HCT116 (cell line): ENCODE measurements around the gene POLR1A. TPM values are rescaled to one million over a fixed set of nuclear protein-coding genes. Genes with fewer than 3 reads are reported as not detected.

Source experiments
- ATAC-seq: fragments of 200-7000 bp; cut with Tn5 transposase; 2 replicates; pipeline ENCODE4 v1.9.1; 2020; ENCODE audit warnings: mild to moderate bottlenecking, moderate library complexity
- BruUV-seq: library from RNA; stranded (reverse); fragments of 400-500 nt; replicated peaks from 2 replicates; lab custom pipeline; 2021; lab: Mats Ljungman, UMichigan
- CTCF ChIA-PET: fragments of 300-600 bp; sonication (Branson Sonifier 250); formaldehyde crosslinking; loops from one replicate; lab custom pipeline; 2021; ENCODE audit warnings: antibody characterized with exemption; lab: Charles Lee
- POLR2A ChIA-PET: fragments of 300-600, 350-600 bp; sonication (Branson Sonifier 250); formaldehyde crosslinking; loops from one replicate; lab custom pipeline; 2021; ENCODE audit warnings: antibody characterized with exemption; lab: Charles Lee
- RAD21 ChIA-PET, 2 experiments: fragments of 300-600 bp; sonication (Branson Sonifier 250); formaldehyde crosslinking; loops; one replicate each; lab custom pipeline; 2023; ENCODE audit warnings: low total read pairs in 2 of 2; ENCODE audit not compliant: uncharacterized antibody in 2 of 2, unreplicated experiment in 2 of 2, low non-redundant PET in 1 of 2; lab: Charles Lee
- DNase-seq: peaks from one replicate; pipeline ENCODE4 v3.0.0-alpha.2; 2010; ENCODE audit warnings: low read depth, low spot score
- H2AFZ ChIP-seq: fragments of 200-600 bp; shearing (Covaris generic), sonication (generic); 2 replicates; pipeline ENCODE4 v1.6.1; 2017; ENCODE audit warnings: low read depth, mixed run types, mixed read lengths, antibody characterized with exemption, low read length; ENCODE audit not compliant: poor library complexity, severe bottlenecking
- H3K27ac ChIP-seq: 2 replicates; pipeline ENCODE4 v1.5.1; 2012; ENCODE audit warnings: low read depth, low read length
- H3K27me3 ChIP-seq: fragments of 200-600 bp; sonication (generic); 2 replicates; pipeline ENCODE4 v1.6.1; 2016; ENCODE audit warnings: mixed run types, low read length, mixed read lengths; ENCODE audit not compliant: insufficient read depth
- H3K36me3 ChIP-seq, 2 experiments: fragments of 200-500 bp in 1 of 2; fragments of 200-600 bp in 1 of 2; sonication (Bioruptor generic) in 1 of 2; sonication (generic) in 1 of 2; 2 replicates each; pipeline versions ENCODE4 v1.5.1 to v1.6.1; 2014 to 2016; ENCODE audit warnings: low read length in 2 of 2, inconsistent platforms in 1 of 2, mixed read lengths in 1 of 2, mixed run types in 1 of 2; ENCODE audit not compliant: insufficient read depth in 2 of 2, control insufficient read depth in 1 of 2
- H3K4me1 ChIP-seq, 2 experiments: fragments of 200-600 bp in 1 of 2; sonication (generic) in 1 of 2; 2 replicates each; pipeline versions ENCODE4 v1.5.1 to v1.6.1; 2012 to 2017; ENCODE audit warnings: low read length in 2 of 2, inconsistent platforms in 1 of 2, mild to moderate bottlenecking in 1 of 2, mixed read lengths in 1 of 2, mixed run types in 1 of 2, moderate library complexity in 1 of 2; ENCODE audit not compliant: insufficient read depth in 2 of 2, control insufficient read depth in 1 of 2
- H3K4me2 ChIP-seq: fragments of 200-600 bp; sonication (generic); 2 replicates; pipeline ENCODE4 v1.6.1; 2017; ENCODE audit warnings: mixed run types, low read length, mixed read lengths
- H3K4me3 ChIP-seq, 2 experiments: fragments of 200-600 bp in 1 of 2; sonication (generic) in 1 of 2; replicated peaks in 1 of 2; 2 replicates each; pipeline ENCODE4 v1.5.1; 2011 to 2016; ENCODE audit warnings: low read length in 2 of 2, control low read depth in 1 of 2, low read depth in 1 of 2, mild to moderate bottlenecking in 1 of 2, mixed read lengths in 1 of 2, mixed run types in 1 of 2
- H3K79me2 ChIP-seq: fragments of 200-600 bp; sonication (generic); 2 replicates; pipeline ENCODE4 v1.6.1; 2017; ENCODE audit warnings: mild to moderate bottlenecking, mixed run types, low read length, moderate library complexity, mixed read lengths; ENCODE audit not compliant: insufficient read depth
- H3K9ac ChIP-seq: fragments of 200-600 bp; sonication (generic); 2 replicates; pipeline ENCODE4 v1.6.1; 2016; ENCODE audit warnings: low read length, mixed read lengths
- H3K9me2 ChIP-seq: fragments of 200-600 bp; sonication (generic), shearing (Covaris generic); 2 replicates; pipeline ENCODE4 v1.6.1; 2017; ENCODE audit warnings: mixed run types, mild to moderate bottlenecking, moderate library complexity; ENCODE audit not compliant: insufficient read depth
- H3K9me3 ChIP-seq, 2 experiments: fragments of 200-500 bp in 1 of 2; fragments of 200-600 bp in 1 of 2; sonication (Bioruptor generic) in 1 of 2; sonication (generic) in 1 of 2; 2 replicates each; pipeline ENCODE4 v1.6.1; 2014 to 2017; ENCODE audit warnings: low read length in 2 of 2, mixed read lengths in 2 of 2, inconsistent platforms in 1 of 2, low read depth in 1 of 2, mild to moderate bottlenecking in 1 of 2, mixed run types in 1 of 2, moderate library complexity in 1 of 2; ENCODE audit not compliant: control insufficient read depth in 1 of 2, insufficient read depth in 1 of 2
- H4K20me1 ChIP-seq: fragments of 200-600 bp; sonication (generic), shearing (Covaris generic); 2 replicates; pipeline ENCODE4 v1.6.1; 2017; ENCODE audit warnings: mixed run types, mild to moderate bottlenecking, moderate library complexity; ENCODE audit not compliant: insufficient read depth
- CBX3 ChIP-seq: IDR thresholded peaks from 2 replicates; pipeline ENCODE4 v1.6.1; 2012; ENCODE audit warnings: low read depth
- CEBPB ChIP-seq: IDR thresholded peaks from 2 replicates; pipeline ENCODE4 v1.6.1; 2012; ENCODE audit warnings: low read depth
- EZH2phosphoT487 ChIP-seq: fragments of 200-600 bp; IDR thresholded peaks from 2 replicates; pipeline ENCODE4 v1.6.1; 2018; ENCODE audit warnings: antibody characterized with exemption, borderline replicate concordance
- FOSL1 ChIP-seq: IDR thresholded peaks from 2 replicates; pipeline ENCODE4 v1.6.1; 2012; ENCODE audit warnings: low read depth
- JUND ChIP-seq: IDR thresholded peaks from 2 replicates; pipeline ENCODE4 v1.6.1; 2012
- SRF ChIP-seq: IDR thresholded peaks from 2 replicates; pipeline ENCODE4 v1.6.1; 2012; ENCODE audit warnings: low read depth
- TCF7L2 ChIP-seq: IDR thresholded peaks from 2 replicates; pipeline ENCODE4 v1.7.0; 2011; ENCODE audit warnings: borderline replicate concordance, inconsistent platforms; ENCODE audit not compliant: insufficient read depth, insufficient read length; ENCODE audit errors: extremely low read depth
- ZNF274 ChIP-seq: fragments of 200-500 bp; sonication (Bioruptor generic); IDR thresholded peaks from 2 replicates; pipeline ENCODE4 v1.6.1; 2014; ENCODE audit warnings: mild to moderate bottlenecking, low read depth, low read length, inconsistent platforms
- intact Hi-C: fragments of 100-400 bp; cut with micrococcal nuclease; formaldehyde crosslinking; loops from 2 replicates; pipeline ENCODE4 v1.10.0; 2022
- total RNA-seq: library from RNA; stranded (reverse); gene quantifications from one replicate; pipeline ENCODE4 v1.2.1, GENCODE V29; 2021; ENCODE audit not compliant: unreplicated experiment
- TF ChIP-seq, protein P1 (sequence below): IDR thresholded peaks from 2 replicates; pipeline ENCODE4 v1.6.1; 2011; ENCODE audit warnings: mild to moderate bottlenecking, low read length, moderate library complexity; ENCODE audit not compliant: insufficient replicate concordance; ENCODE audit errors: extremely low read depth
- TF ChIP-seq, protein P2 (sequence below), 3 experiments: fragments of 200-600 bp in 1 of 3; sonication (generic) in 1 of 3; IDR thresholded peaks in 2 of 3; conservative IDR thresholded peaks in 1 of 3; 2 replicates each; pipeline ENCODE4 v1.5.1; 2012 to 2017; ENCODE audit warnings: low read depth in 2 of 3, low read length in 2 of 3, antibody characterized with exemption in 1 of 3, borderline replicate concordance in 1 of 3, control low read depth in 1 of 3, mild to moderate bottlenecking in 1 of 3, mixed read lengths in 1 of 3, mixed run types in 1 of 3, moderate library complexity in 1 of 3; ENCODE audit not compliant: insufficient read depth in 1 of 3
- TF ChIP-seq, protein P3 (sequence below): IDR thresholded peaks from 2 replicates; pipeline ENCODE4 v1.6.1; 2012; ENCODE audit warnings: low read depth

POLR1A gene
- total RNA-seq, 1 experiment from 2014 or later, result 46.6 TPM

DNA sequence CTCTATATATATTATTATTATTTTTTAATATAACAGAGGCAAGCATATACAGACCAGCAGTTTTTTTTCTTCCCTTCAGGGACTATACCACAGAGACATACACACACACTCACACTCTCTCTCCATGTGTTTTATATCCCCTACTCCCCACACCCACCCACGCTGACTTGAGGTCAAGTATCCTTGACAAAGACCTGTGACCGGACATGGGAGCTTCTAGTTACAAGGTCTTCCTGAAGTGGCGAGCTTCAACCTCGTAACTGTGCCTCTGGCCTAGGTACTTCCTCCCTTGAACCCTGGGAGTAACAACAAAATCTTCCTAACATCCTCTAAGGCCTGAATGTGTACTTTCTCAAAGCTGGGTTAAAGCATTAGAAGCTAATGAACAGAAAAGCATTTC is 52.5 kb downstream of the POLR1A start:
- peaks cover 42 to 43% of the 10 kb centered on the region in 2 experiments; a peak in 3 of 4 replicates for H3K36me3 ChIP-seq
- POLR2A ChIA-PET, result no interaction called here

More for the DNA sequence above, 52.5 kb downstream of the POLR1A start:
- H3K27ac ChIP-seq, result no peak overlapping the region
- no peak overlapping the region for H2AFZ ChIP-seq
- H3K27me3 ChIP-seq, result no peaks in the 10 kb centered on the region
- H3K79me2 ChIP-seq, result no peaks in the 10 kb centered on the region
- BruUV-seq, result no TSS peak
- no peaks in the 10 kb centered on the region for H3K9me3 ChIP-seq
- RAD21 ChIA-PET, result no interaction called here
- intact Hi-C loops, result no loop called here
- DNase-seq, result no peak
- ATAC-seq, result no peak
- H4K20me1 ChIP-seq, result no peaks in the 10 kb centered on the region
- no peaks in the 10 kb centered on the region for H3K9me2 ChIP-seq
- no peaks in the 10 kb centered on the region for H3K4me1 ChIP-seq
- CTCF ChIA-PET, result no interaction called here
- no peak overlapping the region for H3K9ac ChIP-seq
- H3K4me3 ChIP-seq, result no peak overlapping the region
- TF ChIP-seq SRF (no peak), TCF7L2 (no peak), CEBPB (no peak), EZH2phosphoT487 (no peak), JUND (no peak), CBX3 (no peak), ZNF274 (no peak), FOSL1 (no peak)
- TF ChIP-seq, protein P1, sequence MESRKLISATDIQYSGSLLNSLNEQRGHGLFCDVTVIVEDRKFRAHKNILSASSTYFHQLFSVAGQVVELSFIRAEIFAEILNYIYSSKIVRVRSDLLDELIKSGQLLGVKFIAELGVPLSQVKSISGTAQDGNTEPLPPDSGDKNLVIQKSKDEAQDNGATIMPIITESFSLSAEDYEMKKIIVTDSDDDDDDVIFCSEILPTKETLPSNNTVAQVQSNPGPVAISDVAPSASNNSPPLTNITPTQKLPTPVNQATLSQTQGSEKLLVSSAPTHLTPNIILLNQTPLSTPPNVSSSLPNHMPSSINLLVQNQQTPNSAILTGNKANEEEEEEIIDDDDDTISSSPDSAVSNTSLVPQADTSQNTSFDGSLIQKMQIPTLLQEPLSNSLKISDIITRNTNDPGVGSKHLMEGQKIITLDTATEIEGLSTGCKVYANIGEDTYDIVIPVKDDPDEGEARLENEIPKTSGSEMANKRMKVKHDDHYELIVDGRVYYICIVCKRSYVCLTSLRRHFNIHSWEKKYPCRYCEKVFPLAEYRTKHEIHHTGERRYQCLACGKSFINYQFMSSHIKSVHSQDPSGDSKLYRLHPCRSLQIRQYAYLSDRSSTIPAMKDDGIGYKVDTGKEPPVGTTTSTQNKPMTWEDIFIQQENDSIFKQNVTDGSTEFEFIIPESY, result no peak
- TF ChIP-seq, protein P2, sequence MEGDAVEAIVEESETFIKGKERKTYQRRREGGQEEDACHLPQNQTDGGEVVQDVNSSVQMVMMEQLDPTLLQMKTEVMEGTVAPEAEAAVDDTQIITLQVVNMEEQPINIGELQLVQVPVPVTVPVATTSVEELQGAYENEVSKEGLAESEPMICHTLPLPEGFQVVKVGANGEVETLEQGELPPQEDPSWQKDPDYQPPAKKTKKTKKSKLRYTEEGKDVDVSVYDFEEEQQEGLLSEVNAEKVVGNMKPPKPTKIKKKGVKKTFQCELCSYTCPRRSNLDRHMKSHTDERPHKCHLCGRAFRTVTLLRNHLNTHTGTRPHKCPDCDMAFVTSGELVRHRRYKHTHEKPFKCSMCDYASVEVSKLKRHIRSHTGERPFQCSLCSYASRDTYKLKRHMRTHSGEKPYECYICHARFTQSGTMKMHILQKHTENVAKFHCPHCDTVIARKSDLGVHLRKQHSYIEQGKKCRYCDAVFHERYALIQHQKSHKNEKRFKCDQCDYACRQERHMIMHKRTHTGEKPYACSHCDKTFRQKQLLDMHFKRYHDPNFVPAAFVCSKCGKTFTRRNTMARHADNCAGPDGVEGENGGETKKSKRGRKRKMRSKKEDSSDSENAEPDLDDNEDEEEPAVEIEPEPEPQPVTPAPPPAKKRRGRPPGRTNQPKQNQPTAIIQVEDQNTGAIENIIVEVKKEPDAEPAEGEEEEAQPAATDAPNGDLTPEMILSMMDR (IDR thresholded peaks at IDR 0.05 in 2 of 3, conservative IDR thresholded peaks at IDR 0.05 in 1 of 3; ENCODE audit: borderline replicate concordance in 1 of 3, insufficient read depth in 1 of 3, low read depth in 2 of 3, low read length in 2 of 3), result no peak
- TF ChIP-seq, protein P3, sequence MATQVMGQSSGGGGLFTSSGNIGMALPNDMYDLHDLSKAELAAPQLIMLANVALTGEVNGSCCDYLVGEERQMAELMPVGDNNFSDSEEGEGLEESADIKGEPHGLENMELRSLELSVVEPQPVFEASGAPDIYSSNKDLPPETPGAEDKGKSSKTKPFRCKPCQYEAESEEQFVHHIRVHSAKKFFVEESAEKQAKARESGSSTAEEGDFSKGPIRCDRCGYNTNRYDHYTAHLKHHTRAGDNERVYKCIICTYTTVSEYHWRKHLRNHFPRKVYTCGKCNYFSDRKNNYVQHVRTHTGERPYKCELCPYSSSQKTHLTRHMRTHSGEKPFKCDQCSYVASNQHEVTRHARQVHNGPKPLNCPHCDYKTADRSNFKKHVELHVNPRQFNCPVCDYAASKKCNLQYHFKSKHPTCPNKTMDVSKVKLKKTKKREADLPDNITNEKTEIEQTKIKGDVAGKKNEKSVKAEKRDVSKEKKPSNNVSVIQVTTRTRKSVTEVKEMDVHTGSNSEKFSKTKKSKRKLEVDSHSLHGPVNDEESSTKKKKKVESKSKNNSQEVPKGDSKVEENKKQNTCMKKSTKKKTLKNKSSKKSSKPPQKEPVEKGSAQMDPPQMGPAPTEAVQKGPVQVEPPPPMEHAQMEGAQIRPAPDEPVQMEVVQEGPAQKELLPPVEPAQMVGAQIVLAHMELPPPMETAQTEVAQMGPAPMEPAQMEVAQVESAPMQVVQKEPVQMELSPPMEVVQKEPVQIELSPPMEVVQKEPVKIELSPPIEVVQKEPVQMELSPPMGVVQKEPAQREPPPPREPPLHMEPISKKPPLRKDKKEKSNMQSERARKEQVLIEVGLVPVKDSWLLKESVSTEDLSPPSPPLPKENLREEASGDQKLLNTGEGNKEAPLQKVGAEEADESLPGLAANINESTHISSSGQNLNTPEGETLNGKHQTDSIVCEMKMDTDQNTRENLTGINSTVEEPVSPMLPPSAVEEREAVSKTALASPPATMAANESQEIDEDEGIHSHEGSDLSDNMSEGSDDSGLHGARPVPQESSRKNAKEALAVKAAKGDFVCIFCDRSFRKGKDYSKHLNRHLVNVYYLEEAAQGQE, result no peak
- no peak overlapping the region for H3K4me2 ChIP-seq
